GM18907 (cell line): ENCODE measurements around the gene ADGRV1.
A peak's percentile ranks its signal among the peaks of the same experiment; 100 is the strongest.

ENCODE experiments used
- ATAC-seq: cut with Tn5 transposase; IDR thresholded peaks from one replicate; pipeline ENCODE4 v1.9.1; 2021; ENCODE audit warnings: mild to moderate bottlenecking, moderate library complexity; ENCODE audit not compliant: unreplicated experiment

The ADGRV1 gene

GRCh38 chr5:90930756-90931431 is 372.3 kb downstream of the ADGRV1 start:
- no peak for ATAC-seq

- ATAC-seq = no peak
Observed at GRCh38 chr5:90932052-90932699, 373.6 kb downstream of the ADGRV1 start.

GRCh38 chr5:90933298-90933697 is 374.7 kb downstream of the ADGRV1 start:
- ATAC-seq = no peak

GRCh38 chr5:90934091-90934719 is 375.6 kb downstream of the ADGRV1 start:
- ATAC-seq = no peak

GRCh38 chr5:90934738-90935137 is 376.1 kb downstream of the ADGRV1 start:
- no peak for ATAC-seq

GRCh38 chr5:90939211-90939610 is 380.6 kb downstream of the ADGRV1 start:
- no peak for ATAC-seq

- peak; percentile 100 for ATAC-seq
Observed at GRCh38 chr5:90940227-90940995, 381.8 kb downstream of the ADGRV1 start.

GRCh38 chr5:90941002-90941720 is 382.6 kb downstream of the ADGRV1 start:
- ATAC-seq = no peak

GRCh38 chr5:90944116-90944515 is 385.5 kb downstream of the ADGRV1 start:
- no peak for ATAC-seq

- no peak for ATAC-seq
Observed at GRCh38 chr5:90947667-90948066, 389.1 kb downstream of the ADGRV1 start.

- ATAC-seq = no peak
Observed at GRCh38 chr5:90948969-90949368, 390.4 kb downstream of the ADGRV1 start.

- peak; percentile 96 for ATAC-seq
Observed at GRCh38 chr5:90949469-90950358, 391.1 kb downstream of the ADGRV1 start.

GRCh38 chr5:90955001-90955635 is 396.5 kb downstream of the ADGRV1 start:
- ATAC-seq = no peak

GRCh38 chr5:90956511-90957097 is 398.0 kb downstream of the ADGRV1 start:
- ATAC-seq = no peak

- no peak for ATAC-seq
Observed at GRCh38 chr5:90957906-90958305, 399.3 kb downstream of the ADGRV1 start.

GRCh38 chr5:90959262-90959661 is 400.7 kb downstream of the ADGRV1 start:
- ATAC-seq = no peak

- no peak for ATAC-seq
Observed at GRCh38 chr5:90962481-90962880, 403.9 kb downstream of the ADGRV1 start.

GRCh38 chr5:90965110-90965685 is 406.6 kb downstream of the ADGRV1 start:
- no peak for ATAC-seq

- no peak for ATAC-seq
Observed at GRCh38 chr5:90967443-90967842, 408.8 kb downstream of the ADGRV1 start.
